Neural cell (in vitro differentiated cells): ENCODE results near the gene CKMT2. TPM values are rescaled to one million over a fixed set of nuclear protein-coding genes. Genes with fewer than 3 reads are reported as not detected.

Source experiments
- H2AFZ ChIP-seq: fragments of 200-600, 300-800 bp; sonication (generic), shearing (Covaris generic); 2 replicates; pipeline ENCODE4 v1.6.0; 2014; ENCODE audit warnings: low read depth, mild to moderate bottlenecking, antibody characterized with exemption, low read length, moderate library complexity
- H3F3A ChIP-seq: fragments of 200-600 bp; shearing (Covaris generic); 2 replicates; pipeline ENCODE4 v1.6.1; 2016; ENCODE audit warnings: mild to moderate bottlenecking, moderate library complexity, mixed read lengths, antibody characterized with exemption, low read length; ENCODE audit not compliant: insufficient read depth, poor library complexity, severe bottlenecking
- H3K27ac ChIP-seq: fragments of 200-600, 300-800 bp; sonication (generic), shearing (Covaris generic); 2 replicates; pipeline ENCODE4 v1.5.1; 2014; ENCODE audit warnings: mild to moderate bottlenecking, low read length, moderate library complexity
- H3K27me3 ChIP-seq: fragments of 300-800, 200-600 bp; sonication (generic), shearing (Covaris generic); 2 replicates; pipeline ENCODE4 v1.6.0; 2014; ENCODE audit warnings: mild to moderate bottlenecking, low read depth, low read length, moderate library complexity; ENCODE audit not compliant: insufficient read depth
- H3K36me3 ChIP-seq: fragments of 300-800, 200-600 bp; sonication (generic), shearing (Covaris generic); 2 replicates; pipeline ENCODE4 v1.5.1; 2014; ENCODE audit warnings: mild to moderate bottlenecking, antibody characterized with exemption, low read length, moderate library complexity; ENCODE audit not compliant: insufficient read depth
- H3K4me2 ChIP-seq: fragments of 300-800, 200-600 bp; sonication (generic), shearing (Covaris generic); 2 replicates; pipeline ENCODE4 v1.6.0; 2014; ENCODE audit warnings: mild to moderate bottlenecking, low read length
- H3K4me3 ChIP-seq: fragments of 300-800, 200-600 bp; sonication (generic), shearing (Covaris generic); 2 replicates; pipeline ENCODE4 v1.5.1; 2014; ENCODE audit warnings: mild to moderate bottlenecking, low read length, moderate library complexity
- H3K79me2 ChIP-seq: fragments of 200-600 bp; shearing (Covaris generic); replicated peaks from 2 replicates; pipeline ENCODE4 v1.6.0; 2014; ENCODE audit warnings: mild to moderate bottlenecking, low read length, moderate library complexity; ENCODE audit not compliant: insufficient read depth
- H3K9ac ChIP-seq: fragments of 300-800, 200-600 bp; sonication (generic), shearing (Covaris generic); 2 replicates; pipeline ENCODE4 v1.6.1; 2016; ENCODE audit warnings: mild to moderate bottlenecking, low read length, mixed read lengths
- H3K9me2 ChIP-seq: fragments of 200-600 bp; shearing (Covaris generic); 2 replicates; pipeline ENCODE4 v1.6.1; 2016; ENCODE audit warnings: mild to moderate bottlenecking, low read length, mixed read lengths; ENCODE audit not compliant: insufficient read depth
- H3K9me3 ChIP-seq: fragments of 200-600, 300-800 bp; sonication (generic), shearing (Covaris generic); 2 replicates; pipeline ENCODE4 v1.6.1; 2016; ENCODE audit warnings: mild to moderate bottlenecking, mixed run types, low read length, moderate library complexity, mixed read lengths
- H4K20me1 ChIP-seq: fragments of 200-600 bp; shearing (Covaris generic); 2 replicates; pipeline ENCODE4 v1.6.1; 2016; ENCODE audit warnings: mild to moderate bottlenecking, mixed run types; ENCODE audit not compliant: insufficient read depth
- EP300 ChIP-seq: fragments of 450-650 bp; conservative IDR thresholded peaks from 2 replicates; pipeline ENCODE4 v1.6.1; 2014; ENCODE audit warnings: antibody characterized with exemption, mild to moderate bottlenecking, moderate library complexity; ENCODE audit not compliant: poor library complexity, severe bottlenecking
- EZH2 ChIP-seq: fragments of 200-600, 300-800 bp; shearing (Covaris generic), sonication (generic); IDR thresholded peaks from 2 replicates; pipeline ENCODE4 v1.6.1; 2014; ENCODE audit warnings: antibody characterized with exemption, low read length, borderline replicate concordance, mild to moderate bottlenecking; ENCODE audit not compliant: insufficient read depth, poor library complexity, severe bottlenecking
- MXI1 ChIP-seq: fragments of 450-650 bp; conservative IDR thresholded peaks from 2 replicates; pipeline ENCODE4 v1.6.1; 2014; ENCODE audit warnings: antibody characterized with exemption, mild to moderate bottlenecking; ENCODE audit not compliant: poor library complexity, severe bottlenecking
- POLR2AphosphoS5 ChIP-seq: IDR thresholded peaks from 2 replicates; pipeline ENCODE4 v1.6.1; 2012
- RAD21 ChIP-seq: fragments of 450-650 bp; conservative IDR thresholded peaks from 2 replicates; pipeline ENCODE4 v1.6.1; 2014; ENCODE audit warnings: antibody characterized with exemption, mild to moderate bottlenecking, moderate library complexity
- SMC3 ChIP-seq: fragments of 450-650 bp; conservative IDR thresholded peaks from 2 replicates; pipeline ENCODE4 v1.6.1; 2014; ENCODE audit warnings: antibody characterized with exemption, mild to moderate bottlenecking, moderate library complexity; ENCODE audit not compliant: poor library complexity
- TAF1 ChIP-seq: IDR thresholded peaks from 2 replicates; pipeline ENCODE4 v1.6.1; 2012; ENCODE audit warnings: low read depth
- polyA plus RNA-seq: library from polyadenylated mRNA; depleted of rRNA; stranded (reverse); fragments of >200 nt; gene quantifications from 2 replicates; pipeline ENCODE4 v1.2.3, GENCODE V29; 2014
- TF ChIP-seq, protein P1 (sequence below): IDR thresholded peaks from 2 replicates; pipeline ENCODE4 v1.6.1; 2012; ENCODE audit warnings: borderline replicate concordance
- TF ChIP-seq, protein P2 (sequence below): fragments of 450-650 bp; IDR thresholded peaks from 2 replicates; pipeline ENCODE4 v1.5.1; 2014; ENCODE audit warnings: antibody characterized with exemption, mild to moderate bottlenecking, moderate library complexity; ENCODE audit not compliant: poor library complexity, severe bottlenecking

The CKMT2 gene
- polyA plus RNA-seq, 1 donor from 2014 or later, result not detected

DNA sequence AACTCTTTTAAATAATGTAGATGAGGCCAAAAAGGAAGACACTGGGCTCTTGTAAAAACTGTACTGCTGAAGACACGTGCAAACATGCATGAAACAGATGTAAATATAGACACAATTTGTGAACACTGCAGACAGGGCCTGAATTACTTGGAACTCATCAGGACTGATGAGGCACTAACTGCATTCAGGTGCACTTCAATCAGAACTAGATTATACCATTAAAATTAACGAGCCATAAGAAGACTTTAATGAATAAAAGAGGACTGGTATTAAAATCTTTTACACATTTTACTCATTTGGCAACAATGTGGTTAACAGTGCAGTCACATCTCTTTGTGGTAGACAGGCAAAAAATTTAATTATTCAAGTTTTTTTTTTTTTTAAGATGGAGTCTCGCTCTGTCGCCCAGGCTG, 54.9 kb downstream of the CKMT2 start:
- Histone ChIP-seq H3K9me3 (peaks cover 1% of the 10 kb centered on the region), H3K9me2 (no peaks in the 10 kb centered on the region), H3K9ac (no peak overlapping the region), H3K27ac (no peak overlapping the region), H3F3A (no peaks in the 10 kb centered on the region), H3K36me3 (no peaks in the 10 kb centered on the region), H3K79me2 (peaks cover 6% of the 10 kb centered on the region), H3K4me3 (no peak overlapping the region), H3K27me3 (no peaks in the 10 kb centered on the region), H2AFZ (no peak overlapping the region), H4K20me1 (no peaks in the 10 kb centered on the region), H3K4me2 (no peak overlapping the region)
- TF ChIP-seq TAF1 (no peak), EZH2 (no peak), EP300 (no peak), MXI1 (no peak), RAD21 (no peak)
- TF ChIP-seq, protein P1, sequence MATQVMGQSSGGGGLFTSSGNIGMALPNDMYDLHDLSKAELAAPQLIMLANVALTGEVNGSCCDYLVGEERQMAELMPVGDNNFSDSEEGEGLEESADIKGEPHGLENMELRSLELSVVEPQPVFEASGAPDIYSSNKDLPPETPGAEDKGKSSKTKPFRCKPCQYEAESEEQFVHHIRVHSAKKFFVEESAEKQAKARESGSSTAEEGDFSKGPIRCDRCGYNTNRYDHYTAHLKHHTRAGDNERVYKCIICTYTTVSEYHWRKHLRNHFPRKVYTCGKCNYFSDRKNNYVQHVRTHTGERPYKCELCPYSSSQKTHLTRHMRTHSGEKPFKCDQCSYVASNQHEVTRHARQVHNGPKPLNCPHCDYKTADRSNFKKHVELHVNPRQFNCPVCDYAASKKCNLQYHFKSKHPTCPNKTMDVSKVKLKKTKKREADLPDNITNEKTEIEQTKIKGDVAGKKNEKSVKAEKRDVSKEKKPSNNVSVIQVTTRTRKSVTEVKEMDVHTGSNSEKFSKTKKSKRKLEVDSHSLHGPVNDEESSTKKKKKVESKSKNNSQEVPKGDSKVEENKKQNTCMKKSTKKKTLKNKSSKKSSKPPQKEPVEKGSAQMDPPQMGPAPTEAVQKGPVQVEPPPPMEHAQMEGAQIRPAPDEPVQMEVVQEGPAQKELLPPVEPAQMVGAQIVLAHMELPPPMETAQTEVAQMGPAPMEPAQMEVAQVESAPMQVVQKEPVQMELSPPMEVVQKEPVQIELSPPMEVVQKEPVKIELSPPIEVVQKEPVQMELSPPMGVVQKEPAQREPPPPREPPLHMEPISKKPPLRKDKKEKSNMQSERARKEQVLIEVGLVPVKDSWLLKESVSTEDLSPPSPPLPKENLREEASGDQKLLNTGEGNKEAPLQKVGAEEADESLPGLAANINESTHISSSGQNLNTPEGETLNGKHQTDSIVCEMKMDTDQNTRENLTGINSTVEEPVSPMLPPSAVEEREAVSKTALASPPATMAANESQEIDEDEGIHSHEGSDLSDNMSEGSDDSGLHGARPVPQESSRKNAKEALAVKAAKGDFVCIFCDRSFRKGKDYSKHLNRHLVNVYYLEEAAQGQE, result no peak

DNA sequence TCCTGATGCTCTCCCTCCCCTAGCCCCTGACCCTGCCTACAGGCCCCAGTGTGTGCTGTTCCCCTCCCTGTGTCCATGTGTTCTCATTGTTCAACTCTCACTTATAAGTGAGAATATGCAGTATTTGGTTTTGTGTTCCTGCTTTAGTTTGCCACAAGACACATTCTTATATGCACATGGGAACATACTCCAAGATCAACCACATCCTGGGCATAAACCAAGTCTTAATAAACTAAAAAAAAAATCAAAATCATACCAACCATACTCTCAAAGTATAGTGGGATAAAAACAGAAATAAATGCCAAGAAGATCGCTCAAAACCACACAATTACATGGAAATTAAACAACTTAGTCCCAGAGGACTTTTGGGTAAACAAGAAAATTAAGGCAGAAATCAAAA, 57.0 kb downstream of the CKMT2 start:
- H3K9ac ChIP-seq, result no peak overlapping the region
- H3F3A ChIP-seq, result no peaks in the 10 kb centered on the region
- no peaks in the 10 kb centered on the region for H4K20me1 ChIP-seq
- H3K27me3 ChIP-seq, result no peaks in the 10 kb centered on the region
- H3K79me2 ChIP-seq, result peaks cover 6% of the 10 kb centered on the region
- no peak overlapping the region for H2AFZ ChIP-seq
- H3K4me3 ChIP-seq, result no peak overlapping the region
- no peak overlapping the region for H3K4me2 ChIP-seq
- peaks cover 6% of the 10 kb centered on the region for H3K9me3 ChIP-seq
- no peaks in the 10 kb centered on the region for H3K9me2 ChIP-seq
- TF ChIP-seq SMC3 (no peak), RAD21 (no peak), EP300 (no peak), MXI1 (no peak), TAF1 (no peak), POLR2AphosphoS5 (no peak), EZH2 (no peak)
- TF ChIP-seq, protein P1, result no peak
- TF ChIP-seq, protein P2, sequence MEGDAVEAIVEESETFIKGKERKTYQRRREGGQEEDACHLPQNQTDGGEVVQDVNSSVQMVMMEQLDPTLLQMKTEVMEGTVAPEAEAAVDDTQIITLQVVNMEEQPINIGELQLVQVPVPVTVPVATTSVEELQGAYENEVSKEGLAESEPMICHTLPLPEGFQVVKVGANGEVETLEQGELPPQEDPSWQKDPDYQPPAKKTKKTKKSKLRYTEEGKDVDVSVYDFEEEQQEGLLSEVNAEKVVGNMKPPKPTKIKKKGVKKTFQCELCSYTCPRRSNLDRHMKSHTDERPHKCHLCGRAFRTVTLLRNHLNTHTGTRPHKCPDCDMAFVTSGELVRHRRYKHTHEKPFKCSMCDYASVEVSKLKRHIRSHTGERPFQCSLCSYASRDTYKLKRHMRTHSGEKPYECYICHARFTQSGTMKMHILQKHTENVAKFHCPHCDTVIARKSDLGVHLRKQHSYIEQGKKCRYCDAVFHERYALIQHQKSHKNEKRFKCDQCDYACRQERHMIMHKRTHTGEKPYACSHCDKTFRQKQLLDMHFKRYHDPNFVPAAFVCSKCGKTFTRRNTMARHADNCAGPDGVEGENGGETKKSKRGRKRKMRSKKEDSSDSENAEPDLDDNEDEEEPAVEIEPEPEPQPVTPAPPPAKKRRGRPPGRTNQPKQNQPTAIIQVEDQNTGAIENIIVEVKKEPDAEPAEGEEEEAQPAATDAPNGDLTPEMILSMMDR, result no peak
- no peaks in the 10 kb centered on the region for H3K36me3 ChIP-seq
- no peak overlapping the region for H3K27ac ChIP-seq
